GM23248 (cell line): ENCODE data around the gene SMIM36. TPM values are rescaled to one million over a fixed set of nuclear protein-coding genes. Genes with fewer than 3 reads are reported as not detected.

Experiments
- DNase-seq: peaks from one replicate; pipeline ENCODE4 v3.0.0-alpha.2; 2015
- H2AFZ ChIP-seq: fragments of 200-600 bp; sonication (generic); 2 replicates; pipeline ENCODE4 v1.6.1; 2016; ENCODE audit warnings: antibody characterized with exemption
- H3F3A ChIP-seq: fragments of 200-600 bp; sonication (generic); 2 replicates; pipeline ENCODE4 v1.6.1; 2016; ENCODE audit warnings: mild to moderate bottlenecking, antibody characterized with exemption, mixed run types; ENCODE audit not compliant: insufficient read depth
- H3K27ac ChIP-seq: fragments of 200-600 bp; sonication (generic); 2 replicates; pipeline ENCODE4 v1.5.1; 2016; ENCODE audit warnings: mild to moderate bottlenecking
- H3K27me3 ChIP-seq: fragments of 200-600 bp; sonication (generic); replicated peaks from 2 replicates; pipeline ENCODE4 v1.6.1; 2016; ENCODE audit warnings: mild to moderate bottlenecking; ENCODE audit not compliant: insufficient read depth
- H3K36me3 ChIP-seq: fragments of 200-600 bp; sonication (generic); 2 replicates; pipeline ENCODE4 v1.6.1; 2016; ENCODE audit warnings: low read depth, mild to moderate bottlenecking
- H3K4me1 ChIP-seq: fragments of 200-600 bp; sonication (generic); 2 replicates; pipeline ENCODE4 v1.6.1; 2016; ENCODE audit warnings: mild to moderate bottlenecking; ENCODE audit not compliant: insufficient read depth
- H3K4me2 ChIP-seq: fragments of 200-600 bp; sonication (generic); one replicate; pipeline ENCODE4 v1.6.1; 2016; ENCODE audit warnings: mild to moderate bottlenecking; ENCODE audit not compliant: unreplicated experiment
- H3K4me3 ChIP-seq: fragments of 200-600 bp; sonication (generic); 2 replicates; pipeline ENCODE4 v1.5.1; 2016; ENCODE audit warnings: mild to moderate bottlenecking
- H3K79me2 ChIP-seq: fragments of 200-600 bp; sonication (generic); 2 replicates; pipeline ENCODE4 v1.6.1; 2016; ENCODE audit warnings: mild to moderate bottlenecking; ENCODE audit not compliant: insufficient read depth
- H3K9ac ChIP-seq: fragments of 200-600 bp; sonication (generic); 2 replicates; pipeline ENCODE4 v1.6.1; 2016; ENCODE audit warnings: mild to moderate bottlenecking
- H3K9me2 ChIP-seq: fragments of 200-600 bp; sonication (generic); 2 replicates; pipeline ENCODE4 v1.6.1; 2016; ENCODE audit warnings: mixed run types, mild to moderate bottlenecking, moderate library complexity; ENCODE audit not compliant: insufficient read depth
- H3K9me3 ChIP-seq: fragments of 200-600 bp; sonication (generic); one replicate; pipeline ENCODE4 v1.6.1; 2017; ENCODE audit warnings: low read depth
- H4K20me1 ChIP-seq: fragments of 200-600 bp; sonication (generic); 2 replicates; pipeline ENCODE4 v1.6.0; 2016; ENCODE audit not compliant: insufficient read depth
- EZH2 ChIP-seq: fragments of 200-600 bp; sonication (generic); IDR thresholded peaks from 2 replicates; pipeline ENCODE4 v1.6.1; 2018; ENCODE audit warnings: antibody characterized with exemption, mild to moderate bottlenecking; ENCODE audit not compliant: insufficient read depth, poor library complexity, severe bottlenecking
- EZH2phosphoT487 ChIP-seq: fragments of 200-600 bp; sonication (generic); IDR thresholded peaks from 2 replicates; pipeline ENCODE4 v1.6.1; 2018; ENCODE audit warnings: antibody characterized with exemption, moderate library complexity, mild to moderate bottlenecking, low read depth; ENCODE audit not compliant: insufficient read depth
- WGBS, 2 experiments: methylation state at CpG; one replicate each; pipeline ENCODE4 v1.1.6; 2015 to 2017; ENCODE audit warnings: low lambda C conversion rate in 2 of 2, low coverage in 1 of 2; ENCODE audit errors: missing lambda C conversion rate in 2 of 2; 5-methylcytosine and 5-hydroxymethylcytosine counted together
- in situ Hi-C: fragments of 300-500 bp; cut with MboI; formaldehyde crosslinking; loops from 2 replicates; pipeline ENCODE4 v1.15.0; 2020
- polyA plus RNA-seq: library from polyadenylated mRNA; unstranded; fragments of >200 nt; fragmentation: Nextera tagmentation; extraction: Ambion mirVana; gene quantifications from 2 replicates; pipeline ENCODE4 v1.2.1, GENCODE V29; 2016
- total RNA-seq: library from RNA; depleted of rRNA; stranded (reverse); fragments of >200 nt; shearing (Covaris generic); gene quantifications from 2 replicates; pipeline ENCODE4 v1.2.3, GENCODE V29; 2014

Gene SMIM36
- total and polyA plus RNA-seq, 2 experiments from 2014 or later: not detected

DNA sequence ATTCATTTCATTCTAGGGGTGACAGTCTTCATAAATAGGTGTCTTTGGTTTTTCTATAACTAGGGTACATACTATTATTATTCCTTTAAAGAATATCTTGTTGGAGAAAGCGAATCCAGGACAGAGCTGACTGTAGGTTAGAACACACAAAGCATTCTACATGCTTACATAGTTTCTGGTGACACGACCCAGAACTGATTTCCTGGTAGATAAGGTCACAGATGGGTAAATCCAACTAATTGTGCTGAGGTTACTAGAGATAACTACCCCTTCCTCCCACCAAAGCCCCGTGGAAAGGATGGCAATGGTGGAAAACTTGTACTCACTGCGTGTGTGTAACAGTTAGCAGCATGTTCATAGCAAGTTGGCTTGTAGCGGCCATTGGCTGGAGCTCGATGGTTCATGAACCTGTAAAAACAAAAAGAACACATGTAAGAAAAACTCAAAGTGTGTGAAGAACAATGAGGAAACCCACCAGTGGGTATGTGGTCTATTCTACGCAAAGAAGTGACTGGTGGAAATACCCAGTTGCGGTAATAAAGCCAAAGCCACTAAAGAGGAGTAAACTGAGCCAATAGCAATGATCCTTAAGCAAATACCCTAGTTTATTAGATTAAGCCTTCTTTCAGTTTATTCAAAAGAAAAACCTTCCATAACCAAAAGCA is 97.3 kb downstream of the SMIM36 start:
- no peak for TF ChIP-seq EZH2phosphoT487
- no peak for TF ChIP-seq EZH2
- in situ Hi-C loops: no loop called here
- Histone ChIP-seq H3K27me3 (no peaks in the 10 kb centered on the region), H3K9me3 (no peaks in the 10 kb centered on the region), H4K20me1 (no peaks in the 10 kb centered on the region), H3K9ac (no peak overlapping the region), H3K36me3 (peaks cover 12% of the 10 kb centered on the region; the same call in 1 of the 2 replicates), H3K4me3 (no peak overlapping the region), H3K27ac (no peak overlapping the region), H3K4me2 (no peak overlapping the region), H3K9me2 (no peaks in the 10 kb centered on the region), H2AFZ (no peak overlapping the region), H3K79me2 (peaks cover 5% of the 10 kb centered on the region; the same call in 1 of the 2 replicates), H3F3A (no peaks in the 10 kb centered on the region), H3K4me1 (no peaks in the 10 kb centered on the region)
- DNase-seq: no peak
- 95 to 98% methylated on average over 8 of the region's 8 CpGs for WGBS, 2 experiments

DNA sequence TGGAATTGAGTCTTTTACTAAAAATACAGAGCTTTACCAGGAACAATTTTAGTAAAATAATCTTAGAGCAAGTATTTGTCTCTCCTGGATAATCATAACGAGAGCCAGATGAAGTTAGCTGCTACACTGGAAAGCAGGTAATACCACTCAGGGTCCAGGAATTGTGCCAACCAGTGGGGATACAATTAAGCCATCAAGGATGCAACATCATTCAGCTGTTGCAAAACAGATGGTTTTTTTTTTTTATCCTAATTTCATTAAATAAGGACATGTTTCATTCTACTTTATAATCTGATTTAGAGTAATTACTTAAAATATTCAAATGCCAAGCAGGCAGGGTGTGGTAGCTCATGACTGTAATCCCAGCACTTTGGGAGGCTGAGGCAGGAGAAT is 99.8 kb downstream of the SMIM36 start:
- Histone ChIP-seq H3K9me2 (no peaks in the 10 kb centered on the region), H3K36me3 (peaks cover 12% of the 10 kb centered on the region; the same call in 1 of the 2 replicates), H3F3A (no peaks in the 10 kb centered on the region), H3K27ac (no peak overlapping the region), H4K20me1 (no peaks in the 10 kb centered on the region), H3K9me3 (no peaks in the 10 kb centered on the region), H3K9ac (no peak overlapping the region), H3K4me2 (no peak overlapping the region), H3K4me3 (no peak overlapping the region), H3K27me3 (no peaks in the 10 kb centered on the region), H3K79me2 (no peaks in the 10 kb centered on the region; the same call in 1 of the 2 replicates), H3K4me1 (no peaks in the 10 kb centered on the region), H2AFZ (no peak overlapping the region)
- TF ChIP-seq EZH2phosphoT487 (no peak), EZH2 (no peak)
- in situ Hi-C loops: no loop called here
- WGBS, 2 experiments: 91 to 100% methylated on average over 1 of the region's 1 CpG
- DNase-seq: no peak

DNA sequence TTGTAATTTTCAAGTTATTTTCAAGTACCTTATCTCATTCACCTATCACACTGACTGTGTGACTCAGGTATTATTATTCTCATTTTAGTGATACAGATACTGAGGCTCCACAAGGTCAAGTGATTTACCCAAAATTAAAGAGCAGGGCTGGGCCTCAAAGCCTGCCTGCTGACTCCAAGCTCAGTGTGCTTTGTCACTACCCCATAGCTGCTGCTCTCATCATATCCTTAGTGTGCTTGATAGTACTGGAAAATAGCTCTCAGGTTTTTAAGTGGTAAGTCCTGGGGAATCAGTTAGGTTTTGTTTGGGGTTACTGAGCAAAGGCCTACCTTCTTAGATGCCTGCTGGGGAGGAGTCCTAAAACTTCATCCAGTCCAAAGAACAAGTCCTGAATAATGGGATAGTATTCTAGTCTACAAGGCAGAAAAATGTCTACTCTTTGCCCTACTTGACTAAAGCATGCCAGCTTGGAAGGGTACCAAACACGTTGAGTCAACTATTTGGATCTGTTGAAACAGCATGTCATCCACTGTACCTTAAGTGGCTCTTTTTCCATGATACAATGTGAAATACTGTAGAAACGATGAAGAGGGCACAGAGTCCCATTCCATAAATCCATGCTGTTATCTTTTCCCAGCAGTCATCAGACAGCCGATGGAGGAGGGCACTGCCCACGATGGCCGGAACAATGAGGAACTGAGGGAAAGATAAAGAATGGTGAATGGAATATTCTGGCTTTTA is 100.4 kb downstream of the SMIM36 start:
- Histone ChIP-seq H3F3A (no peaks in the 10 kb centered on the region), H3K79me2 (no peaks in the 10 kb centered on the region; the same call in 1 of the 2 replicates), H3K9me3 (no peaks in the 10 kb centered on the region), H3K27ac (no peak overlapping the region), H3K4me3 (no peak overlapping the region), H3K9ac (no peak overlapping the region), H3K9me2 (no peaks in the 10 kb centered on the region), H3K27me3 (no peaks in the 10 kb centered on the region), H3K36me3 (peaks cover 12% of the 10 kb centered on the region; the same call in 1 of the 2 replicates), H2AFZ (no peak overlapping the region), H4K20me1 (no peaks in the 10 kb centered on the region), H3K4me1 (no peaks in the 10 kb centered on the region), H3K4me2 (no peak overlapping the region)
- DNase-seq: peak; percentile 56
- whole genome bisulfite sequencing, 2 experiments: 88 to 90% methylated on average over 5 of the region's 5 CpGs
- in situ Hi-C loops: no loop called here
- no peak for TF ChIP-seq EZH2phosphoT487

GRCh38 chr17:55409030-55409800 is 102.0 kb downstream of the SMIM36 start:
- DNase-seq: no peak
- WGBS, 2 experiments: 92 to 93% methylated on average over 4 of the region's 4 CpGs
- H3K9me2 ChIP-seq: no peaks in the 10 kb centered on the region
- H3K9me3 ChIP-seq: no peaks in the 10 kb centered on the region
- TF ChIP-seq EZH2 (no peak), EZH2phosphoT487 (no peak)
- H3K4me1 ChIP-seq: no peaks in the 10 kb centered on the region
- H3K27ac ChIP-seq: no peak overlapping the region
- H3K79me2 ChIP-seq: no peaks in the 10 kb centered on the region
- no peak overlapping the region for H3K4me2 ChIP-seq
- H3K9ac ChIP-seq: no peak overlapping the region
- peaks cover 12% of the 10 kb centered on the region; the same call in 1 of the 2 replicates for H3K36me3 ChIP-seq
- no peaks in the 10 kb centered on the region for H3F3A ChIP-seq
- no peak overlapping the region for H2AFZ ChIP-seq
- H3K27me3 ChIP-seq: no peaks in the 10 kb centered on the region
- H4K20me1 ChIP-seq: no peaks in the 10 kb centered on the region
- H3K4me3 ChIP-seq: no peak overlapping the region
- in situ Hi-C loops: no loop called here
